Ammon's horn (tissue), 1 donor: ENCODE measurements around the gene PDK4.
"Not testable (repeated sequence)": the region's sequence is repeated elsewhere in the genome, so short reads cannot be mapped to it uniquely, and the experiment has no call there.

ENCODE experiments used
- DNase-seq: peaks from one replicate; pipeline ENCODE4 v3.0.0-alpha.2; 2016; ENCODE audit warnings: low spot score

The PDK4 gene

GRCh38 chr7:95604811-95605210 is 8.5 kb upstream of the PDK4 start:
- DNase-seq = not testable (repeated sequence)

- DNase-seq = not testable (repeated sequence)
Measured at GRCh38 chr7:95604397-95604796, 8.1 kb upstream of the PDK4 start.

- DNase-seq = no peak
Measured at GRCh38 chr7:95602421-95602820, 6.1 kb upstream of the PDK4 start.

GRCh38 chr7:95601316-95601715 is 5.0 kb upstream of the PDK4 start:
- DNase-seq = no peak

GRCh38 chr7:95599069-95599468 is 2.8 kb upstream of the PDK4 start:
- no peak for DNase-seq

GRCh38 chr7:95598511-95598910 is 2.2 kb upstream of the PDK4 start:
- no peak for DNase-seq

- DNase-seq = no peak
Measured at GRCh38 chr7:95595746-95596197, 544 bp downstream of the PDK4 start.

- DNase-seq = no peak
Measured at GRCh38 chr7:95594185-95594584, 2.1 kb downstream of the PDK4 start.

GRCh38 chr7:95593343-95593742 is 3.0 kb downstream of the PDK4 start:
- no peak for DNase-seq

GRCh38 chr7:95592570-95592969 is 3.7 kb downstream of the PDK4 start:
- DNase-seq = no peak

- DNase-seq = peak; percentile 48
Measured at GRCh38 chr7:95590387-95591248, 5.7 kb downstream of the PDK4 start.

- no peak for DNase-seq
Measured at GRCh38 chr7:95589766-95590165, 6.5 kb downstream of the PDK4 start.

- DNase-seq = no peak
Measured at GRCh38 chr7:95589031-95589430, 7.3 kb downstream of the PDK4 start.

GRCh38 chr7:95586951-95587301 is 9.4 kb downstream of the PDK4 start:
- no peak for DNase-seq

- DNase-seq = no peak
Measured at GRCh38 chr7:95585426-95585789, 10.9 kb downstream of the PDK4 start.

- DNase-seq = no peak
Measured at GRCh38 chr7:95584769-95585425, 11.4 kb downstream of the PDK4 start.

GRCh38 chr7:95583834-95584621 is 12.3 kb downstream of the PDK4 start:
- no peak for DNase-seq

GRCh38 chr7:95582578-95583293 is 13.6 kb downstream of the PDK4 start:
- no peak for DNase-seq

GRCh38 chr7:95581467-95581866 is 14.8 kb downstream of the PDK4 start:
- no peak for DNase-seq

GRCh38 chr7:95579318-95579717 is 17.0 kb downstream of the PDK4 start:
- no peak for DNase-seq

GRCh38 chr7:95578299-95578855 is 17.9 kb downstream of the PDK4 start:
- DNase-seq = no peak

GRCh38 chr7:95577137-95577536 is 19.2 kb downstream of the PDK4 start:
- DNase-seq = no peak
